ENCODE results near the gene FBLN1. TPM values are rescaled to one million over a fixed set of nuclear protein-coding genes. Genes with fewer than 3 reads are reported as not detected.
A peak's percentile ranks its signal among the peaks of the same experiment; 100 is the strongest.

Gene FBLN1
- total RNA-seq, 2 donors from 2014 or later = 226 to 305 TPM

DNA sequence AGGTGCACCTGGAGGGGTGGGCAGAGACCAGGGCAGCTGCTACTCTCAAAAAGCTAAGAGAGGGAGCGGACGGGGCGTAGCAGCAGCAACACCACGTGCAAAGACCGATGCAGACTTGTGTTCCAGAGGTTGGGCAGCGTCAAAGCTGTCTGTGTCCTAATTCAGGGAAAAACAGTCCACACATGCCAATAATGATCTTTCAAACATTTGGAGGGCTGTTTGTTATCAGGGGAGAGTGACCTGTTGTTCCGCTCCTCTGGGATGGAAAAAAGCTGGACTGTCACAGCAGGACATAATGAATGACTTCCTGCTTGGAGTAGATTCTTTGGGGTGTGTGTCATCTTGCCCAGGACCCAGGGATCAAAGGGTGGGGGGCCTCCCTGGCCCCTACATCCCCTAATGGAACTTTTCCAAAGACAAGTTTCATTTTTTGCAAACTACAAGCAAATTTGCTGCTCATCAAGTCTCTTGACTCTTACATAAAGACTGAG lies 6.2 kb upstream of the FBLN1 start:
- TF ChIP-seq, protein P1, sequence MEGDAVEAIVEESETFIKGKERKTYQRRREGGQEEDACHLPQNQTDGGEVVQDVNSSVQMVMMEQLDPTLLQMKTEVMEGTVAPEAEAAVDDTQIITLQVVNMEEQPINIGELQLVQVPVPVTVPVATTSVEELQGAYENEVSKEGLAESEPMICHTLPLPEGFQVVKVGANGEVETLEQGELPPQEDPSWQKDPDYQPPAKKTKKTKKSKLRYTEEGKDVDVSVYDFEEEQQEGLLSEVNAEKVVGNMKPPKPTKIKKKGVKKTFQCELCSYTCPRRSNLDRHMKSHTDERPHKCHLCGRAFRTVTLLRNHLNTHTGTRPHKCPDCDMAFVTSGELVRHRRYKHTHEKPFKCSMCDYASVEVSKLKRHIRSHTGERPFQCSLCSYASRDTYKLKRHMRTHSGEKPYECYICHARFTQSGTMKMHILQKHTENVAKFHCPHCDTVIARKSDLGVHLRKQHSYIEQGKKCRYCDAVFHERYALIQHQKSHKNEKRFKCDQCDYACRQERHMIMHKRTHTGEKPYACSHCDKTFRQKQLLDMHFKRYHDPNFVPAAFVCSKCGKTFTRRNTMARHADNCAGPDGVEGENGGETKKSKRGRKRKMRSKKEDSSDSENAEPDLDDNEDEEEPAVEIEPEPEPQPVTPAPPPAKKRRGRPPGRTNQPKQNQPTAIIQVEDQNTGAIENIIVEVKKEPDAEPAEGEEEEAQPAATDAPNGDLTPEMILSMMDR (conservative IDR thresholded peaks at IDR 0.05) = no peak
- Mint-ChIP-seq H3K9me3 (peaks cover 36% of the 10 kb centered on the region), H3K36me3 (ENCODE audit: low read depth) (peaks cover 12% of the 10 kb centered on the region), H3K4me3 (no peak overlapping the region), H3K27ac (no peak overlapping the region), H3K27me3 (ENCODE audit: insufficient read depth) (peaks cover 9% of the 10 kb centered on the region), H3K4me1 (peaks cover 9% of the 10 kb centered on the region)
- Histone ChIP-seq H3K27ac (ENCODE audit: low read depth, low read length) (no peak overlapping the region), H3K9me3 (ENCODE audit: control insufficient read depth, low read length) (peaks cover 31% of the 10 kb centered on the region), H3K4me3 (ENCODE audit: low read length) (no peak overlapping the region), H3K36me3 (ENCODE audit: control insufficient read depth, insufficient read depth, low read length) (no peaks in the 10 kb centered on the region), H3K9ac (ENCODE audit: extremely low read depth, low read length, poor library complexity, severe bottlenecking) (no peak overlapping the region), H3K4me1 (ENCODE audit: control insufficient read depth, insufficient read depth, low read length) (no peaks in the 10 kb centered on the region), H3K27me3 (ENCODE audit: control insufficient read depth, insufficient read depth, low read length, poor library complexity, severe bottlenecking) (no peaks in the 10 kb centered on the region)
- 59 to 76% methylated on average over 6 to 7 of the region's 7 CpGs for WGBS, 2 experiments (ENCODE audit: insufficient coverage in 1 of 2, insufficient read length in 1 of 2)
- peak; percentile 59 for DNase-seq

- peaks cover 5% of the 10 kb centered on the region for H3K36me3 Mint-ChIP-seq (ENCODE audit: low read depth)
- H3K4me3 Mint-ChIP-seq = no peak overlapping the region
- peaks cover 15% of the 10 kb centered on the region for H3K4me1 Mint-ChIP-seq
- no peaks in the 10 kb centered on the region for H3K27me3 ChIP-seq (ENCODE audit: control insufficient read depth, insufficient read depth, low read length, poor library complexity, severe bottlenecking)
- no peaks in the 10 kb centered on the region for H3K4me1 ChIP-seq (ENCODE audit: control insufficient read depth, insufficient read depth, low read length)
- WGBS, 2 experiments (ENCODE audit: insufficient coverage in 1 of 2, insufficient read length in 1 of 2) = 87 to 93% methylated on average over 9 to 10 of the region's 10 CpGs
- TF ChIP-seq, protein P1 (conservative IDR thresholded peaks at IDR 0.05) = no peak
- H3K27ac ChIP-seq (ENCODE audit: low read depth, low read length) = no peak overlapping the region
- H3K27ac Mint-ChIP-seq = no peak overlapping the region
- peaks cover 25% of the 10 kb centered on the region for H3K9me3 Mint-ChIP-seq
- H3K27me3 Mint-ChIP-seq (ENCODE audit: insufficient read depth) = peaks cover 9% of the 10 kb centered on the region
- H3K9ac ChIP-seq (ENCODE audit: extremely low read depth, low read length, poor library complexity, severe bottlenecking) = no peak overlapping the region
- no peak overlapping the region for H3K4me3 ChIP-seq (ENCODE audit: low read length)
- peaks cover 20% of the 10 kb centered on the region for H3K9me3 ChIP-seq (ENCODE audit: control insufficient read depth, low read length)
- no peak for DNase-seq
- no peaks in the 10 kb centered on the region for H3K36me3 ChIP-seq (ENCODE audit: control insufficient read depth, insufficient read depth, low read length)
Observed at GRCh38 chr22:45497351-45498145, 5.1 kb upstream of the FBLN1 start.

GRCh38 chr22:45499746-45500145 lies 2.9 kb upstream of the FBLN1 start:
- TF ChIP-seq, protein P1 (conservative IDR thresholded peaks at IDR 0.05) = no peak
- Histone ChIP-seq H3K4me1 (ENCODE audit: control insufficient read depth, insufficient read depth, low read length) (no peaks in the 10 kb centered on the region), H3K27ac (ENCODE audit: low read depth, low read length) (no peak overlapping the region), H3K27me3 (ENCODE audit: control insufficient read depth, insufficient read depth, low read length, poor library complexity, severe bottlenecking) (no peaks in the 10 kb centered on the region), H3K4me3 (ENCODE audit: low read length) (no peak overlapping the region), H3K36me3 (ENCODE audit: control insufficient read depth, insufficient read depth, low read length) (no peaks in the 10 kb centered on the region), H3K9ac (ENCODE audit: extremely low read depth, low read length, poor library complexity, severe bottlenecking) (no peak overlapping the region), H3K9me3 (ENCODE audit: control insufficient read depth, low read length) (peaks cover under 1% of the 10 kb centered on the region)
- peaks cover 7% of the 10 kb centered on the region for H3K27me3 Mint-ChIP-seq (ENCODE audit: insufficient read depth)
- DNase-seq = peak; percentile 49
- H3K27ac Mint-ChIP-seq = no peak overlapping the region
- peaks cover 20% of the 10 kb centered on the region for H3K4me1 Mint-ChIP-seq
- 81 to 100% methylated on average over 1 to 3 of the region's 3 CpGs for WGBS, 2 experiments (ENCODE audit: insufficient coverage in 1 of 2, insufficient read length in 1 of 2)
- no peak overlapping the region for H3K4me3 Mint-ChIP-seq
- peaks cover 4% of the 10 kb centered on the region for H3K9me3 Mint-ChIP-seq
- no peaks in the 10 kb centered on the region for H3K36me3 Mint-ChIP-seq (ENCODE audit: low read depth)

All from endodermal cell (in vitro differentiated cells).